NCI-H2081 treated with DMSO at 0.1 percent for 48 hours (cell line): ENCODE measurements around the gene CFC1.
"Not testable (repeated sequence)": the region's sequence is repeated elsewhere in the genome, so short reads cannot be mapped to it uniquely, and the experiment has no call there.

Source experiments
- DNase-seq: peaks from one replicate; lab custom pipeline; 2025; lab: John Stamatoyannopoulos, UW

Gene CFC1

GRCh38 chr2:130583582-130583981 lies 15.8 kb downstream of the CFC1 start:
- not testable (repeated sequence) for DNase-seq

GRCh38 chr2:130582970-130583369 lies 16.4 kb downstream of the CFC1 start:
- not testable (repeated sequence) for DNase-seq

DNA sequence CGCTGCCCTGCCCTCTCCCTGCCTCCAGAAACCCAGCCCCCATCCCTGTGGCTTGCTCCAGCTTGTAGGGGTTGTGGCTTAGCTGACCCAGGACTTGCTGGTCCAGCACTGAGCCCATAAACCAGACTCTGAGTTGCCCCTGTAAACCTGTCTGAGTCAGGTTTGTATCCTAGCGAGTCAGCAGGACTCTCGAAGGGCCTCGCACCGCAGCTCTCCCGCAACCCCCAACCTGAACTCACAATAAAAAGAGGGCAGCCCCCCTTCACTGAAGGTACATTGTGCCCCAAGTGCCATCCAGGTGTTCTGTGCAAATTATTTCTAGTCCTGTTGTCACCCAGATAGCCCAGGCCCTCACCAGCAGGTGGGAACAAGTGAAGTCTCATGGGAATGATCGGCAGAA lies 17.9 kb downstream of the CFC1 start:
- DNase-seq: not testable (repeated sequence)

DNA sequence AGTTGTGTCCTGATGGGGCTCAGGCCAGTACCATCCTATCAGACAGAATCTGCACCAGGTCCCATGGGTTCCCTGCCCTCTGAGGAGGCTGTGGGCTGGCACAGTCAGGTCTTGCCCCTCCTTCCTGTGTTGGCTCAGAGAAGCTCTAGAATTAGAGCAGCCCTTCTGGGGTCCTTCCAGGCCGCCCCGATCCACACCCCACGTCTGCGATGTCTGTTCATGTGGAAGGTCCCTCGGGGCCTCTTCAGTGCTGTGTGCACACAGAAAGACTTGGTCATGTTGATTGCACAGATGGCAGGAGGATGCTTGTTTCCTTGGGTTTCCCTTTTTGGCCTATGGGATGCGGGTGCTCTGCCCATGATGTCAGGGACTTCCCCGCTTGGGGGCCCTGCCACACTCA lies 20.3 kb downstream of the CFC1 start:
- not testable (repeated sequence) for DNase-seq

GRCh38 chr2:130577559-130577958 lies 21.8 kb downstream of the CFC1 start:
- DNase-seq: not testable (repeated sequence)

DNA sequence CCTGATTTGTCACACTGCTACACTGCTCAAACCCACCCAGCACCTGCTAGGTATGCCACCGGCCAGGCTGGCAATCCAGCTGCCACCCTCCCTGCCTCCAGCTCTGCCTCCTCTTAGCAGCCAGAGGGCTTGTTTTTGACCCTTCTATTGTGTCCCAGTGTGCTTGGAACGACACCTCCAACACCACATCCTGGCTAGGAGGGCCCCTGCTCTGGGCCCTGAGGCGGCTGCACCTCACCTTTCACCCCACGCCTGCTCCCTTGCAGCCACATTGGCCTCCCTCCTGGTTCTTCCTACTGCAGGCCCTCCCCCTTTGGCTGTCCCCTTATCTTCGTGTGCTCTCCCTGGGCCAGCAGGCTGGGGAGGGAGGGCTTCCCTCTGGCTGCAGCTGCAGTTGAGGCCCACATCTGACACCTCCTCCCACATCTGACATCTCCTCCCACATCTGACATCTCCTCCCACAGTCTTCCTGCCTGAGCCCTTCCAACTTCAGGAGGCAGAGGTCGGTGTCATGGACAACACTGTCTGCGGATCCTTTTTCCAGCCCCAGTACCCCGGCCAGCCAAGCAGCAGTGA lies 23.1 kb downstream of the CFC1 start:
- DNase-seq: not testable (repeated sequence)

- DNase-seq: not testable (repeated sequence)
Measured at GRCh38 chr2:130574230-130574629, 25.1 kb downstream of the CFC1 start.

GRCh38 chr2:130571929-130572328 lies 27.4 kb downstream of the CFC1 start:
- DNase-seq: not testable (repeated sequence)

DNA sequence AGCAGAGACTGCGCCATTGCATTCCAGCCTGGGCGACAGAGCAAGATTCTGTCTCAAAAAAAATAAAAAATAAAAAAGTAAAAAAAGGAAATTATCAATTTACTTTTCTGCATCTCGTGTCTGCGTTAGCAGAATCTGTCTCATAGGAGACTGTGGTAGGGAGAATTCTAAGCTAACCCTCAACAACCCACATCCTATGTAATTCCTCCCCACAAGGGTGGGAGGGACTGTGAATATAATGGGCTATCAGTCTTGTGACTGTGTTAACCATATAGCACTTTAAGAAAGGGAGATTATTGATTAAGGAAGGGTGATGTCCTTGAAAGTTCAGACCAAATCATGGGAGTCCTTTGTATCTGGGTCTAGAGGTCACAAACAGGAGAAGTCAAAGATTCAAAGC lies 33.2 kb downstream of the CFC1 start:
- not testable (repeated sequence) for DNase-seq

GRCh38 chr2:130556441-130556840 lies 42.9 kb downstream of the CFC1 start:
- DNase-seq: not testable (repeated sequence)

DNA sequence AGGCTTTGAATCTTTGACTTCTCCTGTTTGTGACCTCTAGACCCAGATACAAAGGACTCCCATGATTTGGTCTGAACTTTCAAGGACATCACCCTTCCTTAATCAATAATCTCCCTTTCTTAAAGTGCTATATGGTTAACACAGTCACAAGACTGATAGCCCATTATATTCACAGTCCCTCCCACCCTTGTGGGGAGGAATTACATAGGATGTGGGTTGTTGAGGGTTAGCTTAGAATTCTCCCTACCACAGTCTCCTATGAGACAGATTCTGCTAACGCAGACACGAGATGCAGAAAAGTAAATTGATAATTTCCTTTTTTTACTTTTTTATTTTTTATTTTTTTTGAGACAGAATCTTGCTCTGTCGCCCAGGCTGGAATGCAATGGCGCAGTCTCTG lies 45.2 kb downstream of the CFC1 start:
- DNase-seq: not testable (repeated sequence)

DNA sequence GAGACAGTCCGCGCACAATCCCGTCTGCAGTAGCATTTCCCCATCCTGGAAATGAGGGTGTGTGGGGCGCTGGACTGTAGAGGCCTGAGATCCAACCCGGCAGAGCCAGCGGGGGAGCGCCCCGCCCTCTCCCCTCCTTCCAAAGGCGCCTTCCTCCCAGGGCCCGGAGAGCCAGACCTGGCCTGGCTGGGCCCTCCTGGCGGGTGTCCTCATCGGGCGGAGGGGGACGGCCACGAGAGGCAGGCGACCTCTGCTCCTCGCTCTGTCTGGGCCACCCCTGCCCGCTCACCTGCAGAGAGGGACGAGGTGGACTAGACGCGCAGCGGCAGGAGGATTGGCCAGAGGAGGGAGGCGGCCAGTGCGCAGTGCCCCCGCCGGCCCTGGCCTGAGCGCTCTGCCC lies 49.9 kb downstream of the CFC1 start:
- DNase-seq: not testable (repeated sequence)

DNA sequence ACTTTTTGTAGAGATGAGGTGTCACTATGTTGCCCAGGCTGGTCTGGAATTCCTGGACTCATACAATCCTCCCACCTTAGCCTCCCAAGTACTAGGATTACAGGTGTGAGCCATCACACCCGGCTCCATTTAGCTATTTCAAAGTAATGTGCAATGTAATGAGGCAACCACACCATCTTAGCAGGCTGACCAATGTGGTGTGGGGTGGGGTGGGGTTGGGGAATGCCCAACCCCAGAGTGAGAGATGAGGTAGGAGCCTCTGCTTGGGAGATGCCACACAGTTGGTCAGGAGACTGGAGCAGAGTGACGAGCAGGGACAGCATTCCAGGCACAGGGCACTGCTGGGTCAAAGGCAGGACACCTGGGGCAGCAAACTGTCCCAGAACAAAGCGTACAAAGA lies 51.0 kb downstream of the CFC1 start:
- DNase-seq: not testable (repeated sequence)

- DNase-seq: not testable (repeated sequence)
Measured at GRCh38 chr2:130544978-130545377, 54.4 kb downstream of the CFC1 start.

GRCh38 chr2:130543785-130544528 lies 55.4 kb downstream of the CFC1 start:
- not testable (repeated sequence) for DNase-seq

DNA sequence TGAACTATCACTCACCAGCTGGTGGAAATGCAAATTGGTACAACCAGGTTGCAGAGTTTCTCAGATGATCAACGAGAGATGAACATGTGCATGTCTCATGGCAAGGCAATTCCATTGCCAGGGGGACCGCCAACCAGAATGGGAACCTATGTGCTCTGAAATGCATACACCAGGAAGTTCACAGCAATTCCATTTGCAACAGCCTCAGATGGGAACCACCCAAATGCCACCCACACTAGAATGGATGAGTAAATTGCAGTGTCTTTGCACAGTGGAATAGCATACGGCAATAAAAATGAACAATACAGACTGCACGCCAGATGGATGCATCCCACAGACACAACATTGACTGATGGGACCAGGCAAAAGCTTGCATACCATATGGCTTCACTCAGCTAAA lies 56.6 kb downstream of the CFC1 start:
- not testable (repeated sequence) for DNase-seq
